DOHH2 (cell line): ENCODE data around the gene MYLK.

ENCODE experiments used
- EZH2phosphoT487 ChIP-seq: fragments of 200-600 bp; sonication (generic); IDR thresholded peaks from 2 replicates; pipeline ENCODE4 v1.6.1; 2017; ENCODE audit warnings: borderline replicate concordance, mild to moderate bottlenecking, antibody characterized with exemption, low read length, moderate library complexity, mixed read lengths
- TF ChIP-seq, protein P1 (sequence below): fragments of 200-600 bp; sonication (generic); IDR thresholded peaks from one replicate; pipeline ENCODE4 v1.5.1; 2014; ENCODE audit warnings: antibody characterized with exemption, mild to moderate bottlenecking, low read depth, low read length; ENCODE audit not compliant: poor library complexity, severe bottlenecking

DNA sequence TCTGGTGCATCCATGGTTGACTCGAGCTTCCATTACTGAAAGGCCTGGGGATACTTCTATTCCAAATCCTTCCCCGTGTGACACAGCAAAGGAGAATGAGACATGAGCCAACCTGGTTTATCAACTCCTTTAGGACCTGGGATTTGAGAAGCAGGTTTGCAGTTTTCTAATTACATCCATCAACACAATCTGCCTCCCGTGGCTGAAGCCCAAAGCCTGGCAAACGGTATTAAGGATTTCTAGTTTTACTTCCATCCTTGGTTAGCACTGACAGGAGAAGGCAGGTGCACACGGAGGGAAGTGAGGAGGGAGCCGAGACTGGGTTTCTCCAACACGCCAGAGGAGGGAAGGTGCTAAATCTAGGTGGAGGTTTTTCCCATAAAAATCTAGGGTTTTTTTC, 79.0 kb downstream of the MYLK start:
- TF ChIP-seq, protein P1, sequence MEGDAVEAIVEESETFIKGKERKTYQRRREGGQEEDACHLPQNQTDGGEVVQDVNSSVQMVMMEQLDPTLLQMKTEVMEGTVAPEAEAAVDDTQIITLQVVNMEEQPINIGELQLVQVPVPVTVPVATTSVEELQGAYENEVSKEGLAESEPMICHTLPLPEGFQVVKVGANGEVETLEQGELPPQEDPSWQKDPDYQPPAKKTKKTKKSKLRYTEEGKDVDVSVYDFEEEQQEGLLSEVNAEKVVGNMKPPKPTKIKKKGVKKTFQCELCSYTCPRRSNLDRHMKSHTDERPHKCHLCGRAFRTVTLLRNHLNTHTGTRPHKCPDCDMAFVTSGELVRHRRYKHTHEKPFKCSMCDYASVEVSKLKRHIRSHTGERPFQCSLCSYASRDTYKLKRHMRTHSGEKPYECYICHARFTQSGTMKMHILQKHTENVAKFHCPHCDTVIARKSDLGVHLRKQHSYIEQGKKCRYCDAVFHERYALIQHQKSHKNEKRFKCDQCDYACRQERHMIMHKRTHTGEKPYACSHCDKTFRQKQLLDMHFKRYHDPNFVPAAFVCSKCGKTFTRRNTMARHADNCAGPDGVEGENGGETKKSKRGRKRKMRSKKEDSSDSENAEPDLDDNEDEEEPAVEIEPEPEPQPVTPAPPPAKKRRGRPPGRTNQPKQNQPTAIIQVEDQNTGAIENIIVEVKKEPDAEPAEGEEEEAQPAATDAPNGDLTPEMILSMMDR = no peak
- no peak for TF ChIP-seq EZH2phosphoT487
